Lower leg skin (tissue), 4 donors: ENCODE results near the gene SLC13A2. TPM values are rescaled to one million over a fixed set of nuclear protein-coding genes. Genes with fewer than 3 reads are reported as not detected.

ENCODE experiments used
- DNase-seq, 2 donors: peaks; one replicate each; pipeline ENCODE4 v3.0.0-alpha.2; 2019; ENCODE audit warnings: low spot score in 2 of 2
- H3K4me3 ChIP-seq: fragments of 200-600 bp; sonication (generic); 2 replicates; pipeline ENCODE4 v1.5.1; 2017; ENCODE audit warnings: mild to moderate bottlenecking, low read depth; ENCODE audit not compliant: poor library complexity, severe bottlenecking
- POLR2A ChIP-seq, 2 donors: fragments of 450-650 bp; IDR thresholded peaks; one replicate each; pipeline ENCODE4 v1.6.1; 2016 to 2017; ENCODE audit warnings: antibody characterized with exemption in 2 of 2, mild to moderate bottlenecking in 1 of 2, moderate library complexity in 1 of 2
- WGBS, 2 donors: methylation state at CpG; one replicate each; pipeline ENCODE4 v1.1.5; 2018; 5-methylcytosine and 5-hydroxymethylcytosine counted together
- intact Hi-C: fragments of 100-400 bp; cut with DNase I; formaldehyde crosslinking; loops from one replicate; pipeline ENCODE4 v1.15.0; 2023; ENCODE audit warnings: low total_unique reads
- total RNA-seq, 4 donors: library from RNA; depleted of rRNA; stranded (reverse); fragments of >200 nt; gene quantifications; one replicate each; pipeline ENCODE4 v1.1.0, GENCODE V29; 2016
- TF ChIP-seq, protein P1 (sequence below), 3 donors: fragments of 450-650 bp; IDR thresholded peaks; one replicate each; pipeline ENCODE4 v1.5.1; 2016; ENCODE audit warnings: antibody characterized with exemption in 3 of 3, mild to moderate bottlenecking in 3 of 3, moderate library complexity in 2 of 3

Gene SLC13A2
- total RNA-seq, 4 donors from 2014 or later, result 1.2 to 13.2 (median 9.8) TPM

DNA sequence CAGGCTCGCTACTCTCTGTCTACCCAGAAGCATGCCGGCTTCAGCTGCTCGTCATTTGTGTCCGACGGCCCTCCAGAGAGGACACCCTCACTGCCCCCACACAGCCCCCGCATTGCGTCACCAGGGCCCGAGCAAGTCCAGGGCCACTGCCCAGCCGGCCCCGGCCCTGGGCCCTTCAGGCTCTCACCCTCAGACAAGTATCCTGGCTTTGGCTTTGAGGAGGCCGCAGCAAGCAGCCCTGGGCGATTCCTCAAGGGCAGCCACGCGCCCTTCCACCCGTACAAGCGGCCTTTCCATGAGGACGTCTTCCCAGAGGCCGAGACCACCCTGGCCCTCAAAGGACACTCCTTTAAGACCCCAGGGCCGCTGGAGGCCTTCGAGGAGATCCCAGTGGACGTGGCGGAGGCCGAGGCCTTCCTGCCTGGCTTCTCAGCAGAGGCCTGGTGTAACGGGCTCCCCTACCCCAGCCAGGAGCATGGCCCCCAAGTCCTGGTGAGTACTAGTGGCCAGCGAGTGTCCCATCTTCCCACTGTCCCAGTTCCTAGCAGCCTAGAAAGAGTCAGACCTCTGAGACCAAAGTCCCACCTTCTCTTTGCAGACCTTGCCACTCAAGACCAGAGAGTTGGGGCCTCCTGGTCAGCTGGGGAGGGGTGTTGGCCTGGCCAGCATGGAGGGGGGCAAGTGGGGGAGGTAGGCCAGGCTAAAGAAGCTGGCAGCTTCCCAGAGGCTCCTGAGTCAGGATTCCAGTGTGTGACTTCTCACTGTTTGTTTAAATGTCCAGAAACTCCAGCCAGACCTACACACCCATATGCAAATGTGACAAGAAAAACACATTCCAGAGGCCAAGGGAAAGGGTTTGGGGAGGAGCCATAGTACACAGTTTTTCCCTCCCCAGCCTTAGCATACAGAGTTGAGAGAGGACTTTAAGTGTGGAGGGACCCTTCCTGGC is 51.3 kb downstream of the SLC13A2 start:
- WGBS, 2 donors, result 87% methylated on average over 15 to 25 of the region's 25 CpGs
- intact Hi-C loops, result no loop called here
- no peak for DNase-seq
- H3K4me3 ChIP-seq, result no peak overlapping the region
- TF ChIP-seq POLR2A (IDR thresholded peaks at IDR 0.05), result no peak
- TF ChIP-seq, protein P1, sequence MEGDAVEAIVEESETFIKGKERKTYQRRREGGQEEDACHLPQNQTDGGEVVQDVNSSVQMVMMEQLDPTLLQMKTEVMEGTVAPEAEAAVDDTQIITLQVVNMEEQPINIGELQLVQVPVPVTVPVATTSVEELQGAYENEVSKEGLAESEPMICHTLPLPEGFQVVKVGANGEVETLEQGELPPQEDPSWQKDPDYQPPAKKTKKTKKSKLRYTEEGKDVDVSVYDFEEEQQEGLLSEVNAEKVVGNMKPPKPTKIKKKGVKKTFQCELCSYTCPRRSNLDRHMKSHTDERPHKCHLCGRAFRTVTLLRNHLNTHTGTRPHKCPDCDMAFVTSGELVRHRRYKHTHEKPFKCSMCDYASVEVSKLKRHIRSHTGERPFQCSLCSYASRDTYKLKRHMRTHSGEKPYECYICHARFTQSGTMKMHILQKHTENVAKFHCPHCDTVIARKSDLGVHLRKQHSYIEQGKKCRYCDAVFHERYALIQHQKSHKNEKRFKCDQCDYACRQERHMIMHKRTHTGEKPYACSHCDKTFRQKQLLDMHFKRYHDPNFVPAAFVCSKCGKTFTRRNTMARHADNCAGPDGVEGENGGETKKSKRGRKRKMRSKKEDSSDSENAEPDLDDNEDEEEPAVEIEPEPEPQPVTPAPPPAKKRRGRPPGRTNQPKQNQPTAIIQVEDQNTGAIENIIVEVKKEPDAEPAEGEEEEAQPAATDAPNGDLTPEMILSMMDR (IDR thresholded peaks at IDR 0.05), result no peak

DNA sequence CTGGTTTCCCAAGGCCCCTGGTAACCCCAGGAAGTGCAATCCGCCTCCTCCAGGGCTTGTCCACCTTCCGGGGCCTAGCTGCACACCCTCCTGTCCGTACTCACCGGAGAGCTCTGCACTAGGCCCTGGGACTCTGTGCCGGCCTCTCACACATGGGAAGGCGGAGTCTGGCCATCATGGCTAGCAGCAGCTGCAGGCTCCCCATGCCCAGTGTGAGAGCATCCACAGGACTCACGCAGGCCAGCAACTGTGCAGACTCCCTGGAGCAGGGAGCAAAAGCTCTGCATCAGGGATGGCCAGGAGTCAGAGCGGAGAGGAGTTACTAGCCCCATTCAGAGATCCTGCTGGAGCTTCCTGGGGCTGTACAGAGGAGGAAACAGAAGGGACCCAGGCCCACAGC is 52.9 kb downstream of the SLC13A2 start:
- 70% methylated on average over 8 of the region's 8 CpGs; no CpG with 5 or more reads in 1 of the 2 donors for WGBS, 2 donors
- DNase-seq, result no peak
- intact Hi-C loops, result no loop called here
- TF ChIP-seq, protein P1 (IDR thresholded peaks at IDR 0.05), result no peak
- no peak for TF ChIP-seq POLR2A (IDR thresholded peaks at IDR 0.05)
- H3K4me3 ChIP-seq, result no peak overlapping the region

DNA sequence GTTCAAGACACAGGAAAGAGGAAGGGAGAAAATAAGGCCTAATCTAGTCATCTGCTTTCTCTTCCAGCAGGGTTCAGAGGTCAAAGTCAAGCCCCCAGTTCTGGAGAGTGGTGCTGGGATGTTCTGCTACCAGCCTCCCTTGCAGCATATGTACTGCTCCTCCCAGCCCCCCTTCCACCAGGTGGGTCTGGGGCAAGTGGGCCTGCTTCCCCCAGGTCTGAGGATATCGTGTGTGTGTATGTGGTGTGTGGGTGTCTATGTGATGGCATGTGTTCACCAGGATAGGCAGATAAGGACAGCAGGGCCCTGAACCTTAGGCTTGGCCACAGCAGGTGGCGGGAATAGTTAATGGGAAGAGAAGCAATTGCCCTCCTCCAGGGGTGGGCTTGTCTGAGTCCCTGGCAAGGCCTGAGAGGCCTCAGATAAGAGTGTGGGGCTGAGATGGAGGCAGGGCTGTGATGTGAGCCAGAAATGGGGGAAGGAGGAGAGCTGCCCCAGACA is 53.8 kb downstream of the SLC13A2 start:
- intact Hi-C loops, result no loop called here
- DNase-seq, result no peak
- TF ChIP-seq, protein P1 (IDR thresholded peaks at IDR 0.05), result no peak
- no peak for TF ChIP-seq POLR2A (IDR thresholded peaks at IDR 0.05)
- H3K4me3 ChIP-seq, result no peak overlapping the region
- WGBS, 2 donors, result 55 to 94% methylated on average over 2 of the region's 2 CpGs

DNA sequence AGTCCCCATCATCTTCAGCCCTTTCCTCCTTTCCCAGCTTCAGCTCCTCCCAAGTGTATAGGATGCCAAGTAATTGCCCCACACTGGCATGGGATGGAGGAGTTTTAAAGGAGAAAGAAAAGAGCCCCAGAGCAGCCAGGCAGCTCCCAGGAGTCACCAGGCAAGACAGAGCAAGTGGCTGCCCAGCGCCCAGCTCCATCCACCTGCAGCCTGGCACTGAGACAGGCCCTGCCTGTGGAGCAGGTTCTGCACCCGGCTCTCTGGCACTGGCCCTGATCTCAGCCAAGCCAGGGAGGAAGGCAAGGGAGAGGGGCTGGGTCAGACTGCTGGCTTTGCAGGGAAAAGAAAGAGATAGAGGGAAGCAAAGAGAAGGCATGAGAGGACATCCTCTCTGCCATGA is 54.4 kb downstream of the SLC13A2 start:
- 37 to 44% methylated on average over 2 of the region's 2 CpGs for WGBS, 2 donors
- peak in 1 of 2 donors; percentile 53 for DNase-seq

DNA sequence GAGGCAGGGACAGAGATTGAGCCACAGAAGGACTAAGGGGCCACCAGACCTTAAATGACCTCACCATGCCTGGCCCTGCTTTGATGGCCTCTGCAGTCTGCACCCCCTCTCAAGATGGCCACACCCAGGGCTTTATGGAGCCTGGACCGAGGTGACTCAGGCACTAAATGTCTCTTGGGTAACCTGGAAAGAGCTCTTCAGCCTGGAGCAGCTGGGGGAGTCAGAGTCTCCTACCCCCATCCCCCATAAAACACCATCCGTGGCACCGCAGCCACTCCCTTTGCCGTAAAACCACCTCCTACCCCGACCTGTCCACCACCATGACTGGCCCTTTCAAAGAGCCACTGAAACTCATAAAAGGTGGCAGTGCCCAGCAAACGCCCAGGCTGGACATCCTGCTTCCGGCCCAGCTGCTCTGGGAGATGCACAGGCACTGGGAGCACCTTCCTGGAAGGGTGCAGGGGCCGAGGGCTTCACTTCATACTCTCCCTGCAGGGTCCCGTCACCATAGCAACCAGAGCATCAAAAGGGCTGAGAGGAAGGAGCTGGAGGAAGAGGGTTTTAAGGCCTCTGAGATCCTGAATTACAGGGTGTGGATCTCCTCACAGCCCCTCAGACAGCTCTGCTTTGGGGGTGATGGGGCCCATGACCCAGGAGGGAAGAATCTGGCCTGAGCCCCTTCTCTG is 55.0 kb downstream of the SLC13A2 start:
- TF ChIP-seq POLR2A (IDR thresholded peaks at IDR 0.05), result no peak
- TF ChIP-seq, protein P1 (IDR thresholded peaks at IDR 0.05), result no peak
- 58 to 63% methylated on average over 7 to 9 of the region's 9 CpGs for WGBS, 2 donors
- no peak overlapping the region for H3K4me3 ChIP-seq
- no peak for DNase-seq
- intact Hi-C loops, result no loop called here

More for the DNA sequence above, 54.4 kb downstream of the SLC13A2 start:
- no peak overlapping the region for H3K4me3 ChIP-seq
- intact Hi-C loops, result no loop called here
- TF ChIP-seq, protein P1 (IDR thresholded peaks at IDR 0.05), result no peak
- no peak for TF ChIP-seq POLR2A (IDR thresholded peaks at IDR 0.05)
